Mucosa of gallbladder (tissue), 1 donor: ENCODE data around the gene PIK3CD. TPM values are rescaled to one million over a fixed set of nuclear protein-coding genes. Genes with fewer than 3 reads are reported as not detected.

Source experiments
- DNase-seq: peaks from one replicate; pipeline ENCODE4 v3.0.0-alpha.2; 2020; ENCODE audit warnings: low spot score
- total RNA-seq: library from RNA; stranded (reverse); gene quantifications from one replicate; pipeline ENCODE4 v1.2.1, GENCODE V29; 2021
- donor health status: DM: no; HTN: no; CAD: no.

PIK3CD gene
- total RNA-seq, 1 donor from 2014 or later = 17.6 TPM

DNA sequence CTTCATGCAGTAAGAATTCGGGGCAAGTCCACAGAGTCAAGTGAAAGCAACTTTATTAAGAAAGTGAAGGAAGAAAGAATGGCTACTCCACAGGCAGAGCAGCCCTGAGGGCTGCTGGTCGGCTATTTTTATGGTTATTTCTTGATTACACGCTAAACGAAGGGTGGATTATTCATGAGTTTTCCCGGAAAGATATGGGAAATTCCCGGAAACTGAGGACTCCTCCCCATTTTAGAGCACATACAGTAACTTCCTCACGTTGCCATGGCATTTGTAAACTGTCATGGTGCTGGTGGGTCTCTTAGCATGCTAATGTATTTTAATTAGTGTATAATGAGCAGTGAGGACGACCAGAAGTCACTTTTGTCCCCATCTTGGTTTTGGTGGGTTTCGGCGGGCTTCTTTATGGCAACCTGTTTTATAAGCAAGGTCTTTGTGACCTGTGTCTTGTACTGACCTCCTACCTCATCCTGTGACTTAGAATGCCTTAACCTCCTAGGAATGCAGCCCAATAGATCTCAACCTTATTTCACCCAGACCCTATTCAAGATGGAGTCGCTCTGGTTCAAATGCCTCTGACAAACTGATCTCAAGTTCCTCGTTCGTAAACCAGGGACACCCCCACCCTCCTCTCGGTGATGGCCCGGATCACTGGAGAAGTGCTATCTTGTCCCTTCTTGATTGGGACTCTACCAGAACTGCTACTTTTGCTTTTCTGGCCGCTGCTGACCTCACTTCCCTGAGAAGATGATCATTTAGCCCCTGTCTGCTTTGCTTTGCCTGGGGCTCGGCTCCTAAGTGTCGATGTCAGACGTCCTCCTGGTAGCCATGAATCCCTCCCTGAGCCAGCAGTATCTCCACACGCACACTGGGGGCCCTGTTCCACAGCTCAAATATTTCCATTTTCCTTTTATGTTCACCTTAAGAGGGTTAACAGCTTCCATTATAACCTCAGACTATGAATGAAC is 123.5 kb downstream of the PIK3CD start:
- no peak for DNase-seq

DNA sequence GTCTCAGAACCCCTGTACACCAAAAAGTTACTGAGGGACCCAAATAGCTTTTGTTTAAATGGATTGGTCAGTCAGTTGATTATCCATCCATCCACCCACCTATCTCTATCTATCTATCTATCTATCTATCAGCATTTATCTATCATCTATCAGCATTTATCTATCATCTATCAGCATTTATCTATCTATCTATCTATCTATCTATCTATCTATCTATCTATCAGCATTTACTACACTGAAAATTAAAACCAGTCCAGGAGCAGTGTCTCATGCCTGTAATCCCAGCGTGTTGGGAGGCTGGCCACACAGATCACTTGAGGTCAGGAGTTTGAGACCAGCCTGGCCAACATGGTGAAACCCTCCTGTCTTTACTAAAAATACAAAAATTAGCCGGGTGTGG is 125.2 kb downstream of the PIK3CD start:
- DNase-seq = no peak

Other genes starting within 250 kb of the PIK3CD start
- 4.5 TPM for gene SLC25A33, start 112.3 kb upstream of the PIK3CD start, total RNA-seq
- 8.8 TPM for gene TMEM201, start 62.8 kb upstream of the PIK3CD start, total RNA-seq
- 287 TPM for gene CLSTN1, start 172.2 kb downstream of the PIK3CD start, total RNA-seq